PC-3 (cell line): ENCODE results near the gene PTPN3. TPM values are rescaled to one million over a fixed set of nuclear protein-coding genes. Genes with fewer than 3 reads are reported as not detected.
"Not testable (repeated sequence)": the region's sequence is repeated elsewhere in the genome, so short reads cannot be mapped to it uniquely, and the experiment has no call there.

ENCODE experiments used
- ATAC-seq: fragments of 200-7000 bp; cut with Tn5 transposase; 2 replicates; pipeline ENCODE4 v1.9.1; 2020; ENCODE audit warnings: mild to moderate bottlenecking, moderate library complexity
- BruUV-seq: library from RNA; stranded (reverse); fragments of 400-500 nt; replicated peaks from 2 replicates; lab custom pipeline; 2021; lab: Mats Ljungman, UMichigan
- CTCF ChIA-PET: fragments of 300-600 bp; sonication (Branson Sonifier 250); formaldehyde crosslinking; loops from one replicate; lab custom pipeline; 2022; ENCODE audit warnings: antibody characterized with exemption; lab: Charles Lee
- POLR2A ChIA-PET: fragments of 300-600 bp; sonication (Branson Sonifier 250); formaldehyde crosslinking; loops from one replicate; lab custom pipeline; 2022; ENCODE audit warnings: antibody characterized with exemption; ENCODE audit not compliant: unreplicated experiment; lab: Charles Lee
- DNase-seq: peaks from one replicate; pipeline ENCODE4 v3.0.0-alpha.2; 2015
- H2AFZ ChIP-seq: fragments of 300-600 bp; sonication (generic); 2 replicates; pipeline ENCODE4 v1.6.0; 2016; ENCODE audit warnings: antibody characterized with exemption, low read length
- H3F3A ChIP-seq: fragments of 300-600 bp; sonication (generic); one replicate; pipeline ENCODE4 v1.6.0; 2017; ENCODE audit warnings: antibody characterized with exemption, low read length, control low read depth, mild to moderate bottlenecking; ENCODE audit not compliant: unreplicated experiment
- H3K27ac ChIP-seq: fragments of 300-600 bp; sonication (generic); 2 replicates; pipeline ENCODE4 v1.5.1; 2016; ENCODE audit warnings: mild to moderate bottlenecking, low read length
- H3K27me3 ChIP-seq: fragments of 300-600 bp; sonication (generic); 2 replicates; pipeline ENCODE4 v1.6.1; 2016; ENCODE audit warnings: low read length, mixed read lengths
- H3K36me3 ChIP-seq: fragments of 300-600 bp; sonication (generic); 2 replicates; pipeline ENCODE4 v1.6.1; 2016; ENCODE audit warnings: low read depth, mixed run types, low read length, mixed read lengths
- H3K4me1 ChIP-seq: fragments of 300-600 bp; sonication (generic); 2 replicates; pipeline ENCODE4 v1.5.1; 2016; ENCODE audit warnings: low read length; ENCODE audit not compliant: insufficient read depth
- H3K4me2 ChIP-seq: fragments of 300-600 bp; sonication (generic); 2 replicates; pipeline ENCODE4 v1.6.0; 2016; ENCODE audit warnings: low read length
- H3K4me3 ChIP-seq: fragments of 300-600 bp; sonication (generic); 2 replicates; pipeline ENCODE4 v1.5.1; 2016; ENCODE audit warnings: mild to moderate bottlenecking, low read length, mixed read lengths
- H3K79me2 ChIP-seq: fragments of 300-600 bp; sonication (generic); 2 replicates; pipeline ENCODE4 v1.6.1; 2017; ENCODE audit warnings: low read length, mixed read lengths
- H3K9ac ChIP-seq: fragments of 300-600 bp; sonication (generic); 2 replicates; pipeline ENCODE4 v1.6.0; 2016; ENCODE audit warnings: mild to moderate bottlenecking, low read length
- H3K9me2 ChIP-seq: fragments of 300-600 bp; sonication (generic); replicated peaks from 2 replicates; pipeline ENCODE4 v1.6.1; 2016; ENCODE audit warnings: mixed run types, low read length, mixed read lengths
- H3K9me3 ChIP-seq: fragments of 300-600 bp; sonication (generic); 2 replicates; pipeline ENCODE4 v1.6.1; 2016; ENCODE audit warnings: low read length, mixed read lengths
- H4K20me1 ChIP-seq: fragments of 300-600 bp; sonication (generic); 2 replicates; pipeline ENCODE4 v1.6.1; 2016; ENCODE audit warnings: low read length, mixed read lengths
- EZH2 ChIP-seq: fragments of 300-600 bp; sonication (generic); IDR thresholded peaks from one replicate; pipeline ENCODE4 v1.6.1; 2017; ENCODE audit warnings: antibody characterized with exemption, mild to moderate bottlenecking, low read length; ENCODE audit not compliant: unreplicated experiment
- EZH2phosphoT487 ChIP-seq: fragments of 300-600 bp; sonication (generic); IDR thresholded peaks from 2 replicates; pipeline ENCODE4 v1.6.1; 2018; ENCODE audit warnings: mild to moderate bottlenecking, antibody characterized with exemption, low read length, borderline replicate concordance
- intact Hi-C: fragments of 100-400 bp; cut with micrococcal nuclease; formaldehyde crosslinking; loops from 2 replicates; pipeline ENCODE4 v1.9.0; 2023
- total RNA-seq: library from RNA; depleted of rRNA; stranded (reverse); fragments of >200 nt; gene quantifications from 2 replicates; pipeline ENCODE4 v1.2.3, GENCODE V29; 2014
- TF ChIP-seq, protein P1 (sequence below): fragments of 300-600 bp; sonication (generic); conservative IDR thresholded peaks from 2 replicates; pipeline ENCODE4 v1.5.1; 2017; ENCODE audit warnings: antibody characterized with exemption, low read depth, mild to moderate bottlenecking, low read length

The PTPN3 gene
- total RNA-seq, 1 experiment from 2014 or later = 8.4 TPM

DNA sequence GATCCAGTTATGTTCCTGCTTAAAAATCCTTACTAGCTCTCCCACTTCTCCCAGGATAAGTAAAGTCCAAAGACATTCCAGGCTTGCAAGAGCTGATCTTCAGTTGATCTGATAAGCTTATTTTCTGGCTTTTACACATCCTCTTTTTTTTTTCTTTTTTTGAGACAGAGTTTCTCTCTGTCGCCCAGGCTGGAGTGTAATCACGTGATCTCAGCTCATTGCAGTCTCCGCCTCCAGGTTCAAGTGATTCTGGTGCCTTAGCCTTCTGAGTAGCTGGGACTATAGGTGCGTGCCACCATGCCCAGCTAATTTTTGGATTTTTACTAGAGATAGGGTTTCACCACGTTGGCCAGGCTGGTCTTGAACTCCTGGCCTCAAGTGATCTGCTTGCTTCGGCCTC is 37.3 kb upstream of the PTPN3 start:
- Histone ChIP-seq H3K4me2 (no peak overlapping the region), H3K79me2 (no peaks in the 10 kb centered on the region), H3K27me3 (no peaks in the 10 kb centered on the region), H4K20me1 (no peaks in the 10 kb centered on the region), H2AFZ (no peak overlapping the region), H3K9me3 (no peaks in the 10 kb centered on the region), H3F3A (no peaks in the 10 kb centered on the region), H3K9me2 (no peaks in the 10 kb centered on the region), H3K9ac (no peak overlapping the region), H3K4me1 (no peaks in the 10 kb centered on the region), H3K27ac (no peak overlapping the region), H3K36me3 (no peaks in the 10 kb centered on the region), H3K4me3 (no peak overlapping the region)
- intact Hi-C loops = no loop called here
- no TSS peak for BruUV-seq
- ATAC-seq (no peak), DNase-seq (no peak)
- POLR2A ChIA-PET = interaction anchor here (0.6 kb wide), 1 partner anchor 285 kb away, joined by 3 read pairs; no protein-coding TSS in a partner anchor
- CTCF ChIA-PET = no interaction called here
- no peak for TF ChIP-seq EZH2phosphoT487
- TF ChIP-seq EZH2 = no peak
- TF ChIP-seq, protein P1, sequence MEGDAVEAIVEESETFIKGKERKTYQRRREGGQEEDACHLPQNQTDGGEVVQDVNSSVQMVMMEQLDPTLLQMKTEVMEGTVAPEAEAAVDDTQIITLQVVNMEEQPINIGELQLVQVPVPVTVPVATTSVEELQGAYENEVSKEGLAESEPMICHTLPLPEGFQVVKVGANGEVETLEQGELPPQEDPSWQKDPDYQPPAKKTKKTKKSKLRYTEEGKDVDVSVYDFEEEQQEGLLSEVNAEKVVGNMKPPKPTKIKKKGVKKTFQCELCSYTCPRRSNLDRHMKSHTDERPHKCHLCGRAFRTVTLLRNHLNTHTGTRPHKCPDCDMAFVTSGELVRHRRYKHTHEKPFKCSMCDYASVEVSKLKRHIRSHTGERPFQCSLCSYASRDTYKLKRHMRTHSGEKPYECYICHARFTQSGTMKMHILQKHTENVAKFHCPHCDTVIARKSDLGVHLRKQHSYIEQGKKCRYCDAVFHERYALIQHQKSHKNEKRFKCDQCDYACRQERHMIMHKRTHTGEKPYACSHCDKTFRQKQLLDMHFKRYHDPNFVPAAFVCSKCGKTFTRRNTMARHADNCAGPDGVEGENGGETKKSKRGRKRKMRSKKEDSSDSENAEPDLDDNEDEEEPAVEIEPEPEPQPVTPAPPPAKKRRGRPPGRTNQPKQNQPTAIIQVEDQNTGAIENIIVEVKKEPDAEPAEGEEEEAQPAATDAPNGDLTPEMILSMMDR = no peak

DNA sequence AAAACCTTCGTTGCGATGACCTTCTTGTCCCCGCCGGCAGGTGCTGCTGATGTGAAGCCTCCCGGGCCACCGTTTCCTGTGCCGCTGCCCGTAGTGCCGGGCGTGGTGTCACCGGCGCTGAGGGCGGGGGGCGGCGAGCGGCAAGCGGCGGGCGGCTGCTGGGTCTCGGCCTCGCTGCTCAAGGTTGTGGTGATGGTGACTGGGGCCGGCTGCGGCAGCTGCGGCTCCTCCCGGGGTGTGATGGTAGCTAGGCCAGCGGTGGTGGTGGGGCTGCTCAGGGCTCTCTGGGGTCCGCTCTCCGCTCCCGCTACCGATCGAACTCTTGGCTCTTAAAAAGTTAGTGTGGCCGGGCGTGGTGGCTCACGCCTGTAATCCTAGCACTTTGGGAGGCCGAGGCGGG is 36.0 kb upstream of the PTPN3 start:
- no peak overlapping the region for H3K4me2 ChIP-seq
- no peaks in the 10 kb centered on the region for H3K36me3 ChIP-seq
- no peak overlapping the region for H2AFZ ChIP-seq
- no peaks in the 10 kb centered on the region for H3K4me1 ChIP-seq
- ATAC-seq (no peak), DNase-seq (no peak)
- no TSS peak for BruUV-seq
- intact Hi-C loops = no loop called here
- H3K27me3 ChIP-seq = no peaks in the 10 kb centered on the region
- H3K9ac ChIP-seq = no peak overlapping the region
- CTCF ChIA-PET = no interaction called here
- H3K9me2 ChIP-seq = no peaks in the 10 kb centered on the region
- TF ChIP-seq EZH2 (no peak), EZH2phosphoT487 (no peak)
- TF ChIP-seq, protein P1 = no peak
- no peaks in the 10 kb centered on the region for H3F3A ChIP-seq
- POLR2A ChIA-PET = no interaction called here
- H3K9me3 ChIP-seq = no peaks in the 10 kb centered on the region
- no peaks in the 10 kb centered on the region for H4K20me1 ChIP-seq
- H3K79me2 ChIP-seq = no peaks in the 10 kb centered on the region
- no peak overlapping the region for H3K27ac ChIP-seq
- H3K4me3 ChIP-seq = no peak overlapping the region

DNA sequence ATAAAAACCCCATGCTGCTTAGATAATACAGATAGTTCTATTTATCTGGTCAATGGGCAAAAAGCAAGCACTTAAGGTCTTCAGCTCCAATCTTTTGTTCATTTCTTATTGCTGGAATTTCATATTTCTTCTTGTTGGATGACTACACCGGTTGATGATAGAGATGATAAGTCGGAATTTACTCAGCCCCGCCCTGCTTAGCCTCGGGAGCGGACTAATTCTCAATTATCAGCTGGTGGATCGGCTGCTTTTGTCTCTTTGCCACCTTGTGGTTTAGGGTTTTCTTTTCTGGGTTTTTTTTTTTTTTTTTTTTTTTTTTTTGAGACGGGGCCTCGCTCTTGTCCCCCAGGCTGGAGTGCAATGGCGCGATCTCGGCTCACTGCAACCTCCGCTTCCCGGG is 34.5 kb upstream of the PTPN3 start:
- H3K9ac ChIP-seq, H3K9me2 ChIP-seq, H3K9me3 ChIP-seq, H3K36me3 ChIP-seq, BruUV-seq, CTCF ChIA-PET, ATAC-seq, H3K4me2 ChIP-seq, H4K20me1 ChIP-seq, intact Hi-C loops, H3K79me2 ChIP-seq, H3K4me3 ChIP-seq, H3K27ac ChIP-seq, H3F3A ChIP-seq, H3K27me3 ChIP-seq, H3K4me1 ChIP-seq, H2AFZ ChIP-seq: not testable (repeated sequence)
- POLR2A ChIA-PET = interaction anchor here (0.6 kb wide), 1 partner anchor 182 kb away, joined by 15 read pairs; no protein-coding TSS in a partner anchor
- DNase-seq = peak; percentile 26
